GM18909 (cell line): Measurements from ENCODE around the gene CLASP1.

ENCODE experiments used
- ATAC-seq: cut with Tn5 transposase; IDR thresholded peaks from one replicate; pipeline ENCODE4 v1.9.1; 2021; ENCODE audit warnings: mild to moderate bottlenecking; ENCODE audit not compliant: unreplicated experiment, poor library complexity

CLASP1 gene

DNA sequence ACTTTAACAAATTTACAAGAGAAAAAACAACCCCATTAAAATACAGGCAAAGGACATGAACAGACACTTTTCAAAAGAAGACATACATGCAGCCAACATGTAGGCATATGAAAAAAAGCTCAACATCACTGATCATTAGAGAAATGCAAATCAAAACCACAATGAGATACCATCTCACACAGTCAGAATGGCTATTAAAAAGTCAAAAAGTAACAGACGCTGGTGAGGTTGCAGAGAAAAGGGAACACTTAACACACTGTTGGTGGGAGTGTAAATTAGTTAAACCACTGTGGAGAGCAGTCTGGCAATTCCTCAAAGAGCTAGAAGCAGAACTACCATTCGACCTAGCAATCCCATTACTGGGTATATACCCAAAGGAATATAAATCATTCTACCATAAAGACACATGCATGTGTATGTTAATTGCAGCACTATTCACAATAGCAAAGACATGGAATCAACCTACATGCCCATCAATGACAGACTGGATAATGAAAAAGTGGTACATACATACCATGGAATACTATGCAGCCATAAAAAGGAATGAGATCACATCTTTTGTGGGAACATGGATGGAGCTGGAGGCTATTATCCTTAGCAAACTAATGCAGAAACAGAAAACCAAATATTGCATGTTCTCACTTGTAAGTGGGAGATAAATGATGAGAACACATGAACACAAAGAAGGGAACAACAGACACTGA, 96.6 kb downstream of the CLASP1 start:
- ATAC-seq = peak; percentile 70

GRCh38 chr2:121550669-121551068, 98.6 kb downstream of the CLASP1 start:
- no peak for ATAC-seq

DNA sequence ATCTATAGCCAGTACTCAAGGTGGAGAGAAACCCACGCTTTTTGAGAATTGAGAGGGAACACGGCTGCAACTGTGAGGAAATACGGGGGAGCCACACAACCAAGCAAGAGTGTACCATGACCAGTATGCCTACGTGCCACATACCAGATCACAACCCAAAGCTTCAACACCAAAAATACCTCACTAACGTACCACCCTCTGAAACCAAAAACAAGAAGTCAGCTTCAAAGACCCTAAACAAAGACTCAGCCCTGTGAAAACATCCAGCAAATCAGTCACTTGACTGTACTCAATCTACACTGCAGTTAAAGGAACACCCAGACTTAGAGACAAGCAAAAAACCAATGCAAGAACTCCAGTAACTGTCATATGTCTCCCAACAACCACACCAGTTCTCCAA, 101.6 kb downstream of the CLASP1 start:
- ATAC-seq = no peak

DNA sequence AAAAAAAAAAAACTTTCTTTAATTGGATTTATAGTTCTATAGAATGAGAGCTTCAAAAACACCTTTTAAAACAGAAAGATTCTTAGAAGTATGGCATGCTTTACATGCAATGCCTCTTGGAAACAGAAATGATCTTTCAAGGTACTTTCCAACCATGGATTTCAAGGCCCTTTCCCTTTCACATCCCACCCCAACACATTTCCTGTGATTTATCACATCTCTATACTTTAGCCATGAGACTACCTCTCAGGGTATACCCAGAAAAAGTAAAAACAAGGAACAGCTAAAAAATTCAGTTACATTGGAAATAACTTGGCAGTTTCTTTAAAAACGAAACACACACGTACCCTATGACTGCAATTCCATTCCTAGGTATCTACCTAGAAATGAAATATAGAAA, 103.3 kb downstream of the CLASP1 start:
- no peak for ATAC-seq

DNA sequence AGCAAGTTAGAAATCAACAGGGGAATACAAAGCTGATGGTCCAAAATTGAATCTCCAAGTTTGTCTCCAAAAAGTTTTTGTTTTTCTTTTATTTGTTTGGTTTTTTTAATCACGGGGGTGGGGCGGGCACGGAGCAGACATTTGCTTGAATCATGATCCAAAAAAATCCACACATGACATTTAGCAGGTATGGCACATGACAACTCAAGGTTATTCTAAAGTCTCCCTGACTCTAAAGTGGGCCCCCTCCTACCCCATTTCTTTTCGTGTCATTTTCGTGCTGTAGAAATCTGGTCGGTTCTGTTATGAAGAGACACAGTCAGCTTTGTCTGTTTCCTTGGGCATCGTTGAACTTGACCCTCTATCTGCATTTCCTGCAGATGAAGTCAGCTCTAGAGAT, 104.0 kb downstream of the CLASP1 start:
- no peak for ATAC-seq

GRCh38 chr2:121541495-121541894, 107.8 kb downstream of the CLASP1 start:
- ATAC-seq = no peak

- no peak for ATAC-seq
Observed at GRCh38 chr2:121539750-121540469, 109.4 kb downstream of the CLASP1 start.

DNA sequence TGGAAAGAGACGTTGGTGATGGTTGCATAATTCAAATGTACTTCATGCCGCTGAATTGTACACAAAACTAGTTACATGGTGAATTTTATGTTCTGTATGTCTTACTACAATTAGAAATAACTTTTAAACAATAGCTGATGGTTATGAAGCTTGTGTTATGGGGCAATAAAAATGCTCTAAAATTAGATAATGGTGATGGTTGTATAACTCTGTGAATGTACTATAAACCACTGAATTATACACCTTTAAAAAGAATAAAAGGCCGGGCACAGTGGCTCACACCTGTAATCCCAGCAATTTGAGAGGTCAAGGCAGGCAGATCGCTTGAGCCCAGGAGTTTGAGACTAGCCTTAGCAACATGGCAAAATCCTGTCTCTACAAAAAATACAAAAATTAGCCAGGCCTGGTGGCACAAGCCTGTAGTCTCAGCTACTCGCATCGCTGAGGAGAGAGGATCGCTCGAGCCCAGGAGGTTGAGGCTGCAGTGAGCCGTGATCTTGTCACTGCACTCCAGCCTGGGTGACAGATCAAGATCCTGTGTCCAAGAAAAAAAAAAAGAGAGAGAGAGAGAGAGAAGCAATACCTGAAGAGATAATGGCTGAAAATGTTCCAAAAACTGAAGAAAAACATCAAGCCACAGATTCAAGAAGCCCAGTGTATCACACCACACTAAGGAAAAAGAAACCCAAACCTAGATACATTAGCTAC, 112.3 kb downstream of the CLASP1 start:
- no peak for ATAC-seq

DNA sequence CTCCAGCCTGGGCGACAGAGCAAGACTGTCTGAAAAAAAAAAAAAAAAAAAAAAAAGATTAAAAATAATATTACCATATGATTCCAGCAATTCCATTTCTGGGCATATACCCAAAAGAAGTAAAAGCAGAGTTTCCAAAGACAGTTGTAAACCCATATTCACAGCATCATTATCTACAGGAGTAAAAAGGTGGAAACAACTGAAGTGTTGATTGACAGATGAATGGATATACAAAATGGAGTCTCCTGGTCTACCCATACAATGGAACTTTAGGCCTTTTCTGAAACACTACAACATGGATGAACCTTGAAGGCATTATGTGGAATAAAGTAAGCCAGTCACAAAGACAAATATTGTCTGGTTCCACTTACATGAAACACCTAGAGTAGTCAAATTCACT, 112.9 kb downstream of the CLASP1 start:
- no peak for ATAC-seq

DNA sequence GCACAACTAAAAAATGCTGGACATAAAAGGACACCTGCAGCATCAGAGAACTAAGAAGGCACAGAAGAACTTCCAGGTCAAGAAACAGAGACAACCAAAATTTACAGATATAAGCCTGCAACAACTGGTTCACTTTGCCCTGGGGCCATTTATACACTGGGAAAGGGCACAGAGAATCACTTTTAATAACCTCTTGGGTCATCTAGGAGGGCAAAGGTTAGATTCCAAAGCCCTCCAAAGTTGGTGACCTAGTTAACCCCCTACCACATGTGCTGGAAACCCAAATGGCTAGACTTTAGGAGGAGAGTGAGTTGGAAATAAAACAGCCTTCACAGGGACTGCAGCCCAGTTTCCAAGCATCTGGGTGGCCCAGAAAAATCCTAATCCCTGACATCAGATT, 115.3 kb downstream of the CLASP1 start:
- ATAC-seq = no peak

DNA sequence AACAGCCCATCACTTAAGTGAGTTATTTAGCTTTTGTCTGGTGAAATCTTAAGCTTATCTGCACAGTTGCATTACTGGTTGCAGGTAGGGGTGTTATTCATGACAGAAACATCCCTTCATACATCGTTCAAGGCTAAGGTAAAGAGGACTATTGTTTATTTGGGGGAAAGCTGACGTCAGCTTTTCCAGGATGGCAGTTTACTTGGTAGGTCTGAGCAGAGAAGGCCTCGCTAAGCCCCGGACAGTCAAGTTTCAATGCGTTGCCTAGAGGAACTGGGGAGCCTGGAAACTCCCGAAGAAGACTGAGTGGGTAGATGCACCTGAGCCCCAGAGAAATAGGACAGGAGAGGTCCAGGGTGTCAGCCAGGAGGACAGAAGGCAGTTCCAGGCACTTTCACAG, 116.4 kb downstream of the CLASP1 start:
- ATAC-seq = no peak

DNA sequence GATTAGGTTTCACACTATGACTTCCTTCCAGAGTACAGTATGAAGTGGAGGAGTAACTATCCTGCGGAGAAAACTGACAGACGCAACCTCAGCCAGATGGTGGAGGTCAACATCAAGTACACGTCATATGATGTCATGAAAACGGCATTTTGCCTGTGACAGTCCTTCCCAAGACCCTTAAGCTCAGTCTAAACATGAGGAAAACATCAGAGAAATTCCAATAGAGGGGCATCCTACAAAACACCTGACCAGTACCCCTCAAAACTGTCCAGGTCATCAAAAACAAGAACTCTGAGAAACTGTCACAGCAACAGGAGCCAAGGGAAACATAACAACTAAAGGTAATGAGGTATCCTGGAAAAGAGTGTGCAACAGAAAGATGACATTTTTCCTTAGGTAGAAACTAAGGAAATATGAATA, 116.9 kb downstream of the CLASP1 start:
- no peak for ATAC-seq

GRCh38 chr2:121530212-121530705, 119.0 kb downstream of the CLASP1 start:
- peak; percentile 65 for ATAC-seq

DNA sequence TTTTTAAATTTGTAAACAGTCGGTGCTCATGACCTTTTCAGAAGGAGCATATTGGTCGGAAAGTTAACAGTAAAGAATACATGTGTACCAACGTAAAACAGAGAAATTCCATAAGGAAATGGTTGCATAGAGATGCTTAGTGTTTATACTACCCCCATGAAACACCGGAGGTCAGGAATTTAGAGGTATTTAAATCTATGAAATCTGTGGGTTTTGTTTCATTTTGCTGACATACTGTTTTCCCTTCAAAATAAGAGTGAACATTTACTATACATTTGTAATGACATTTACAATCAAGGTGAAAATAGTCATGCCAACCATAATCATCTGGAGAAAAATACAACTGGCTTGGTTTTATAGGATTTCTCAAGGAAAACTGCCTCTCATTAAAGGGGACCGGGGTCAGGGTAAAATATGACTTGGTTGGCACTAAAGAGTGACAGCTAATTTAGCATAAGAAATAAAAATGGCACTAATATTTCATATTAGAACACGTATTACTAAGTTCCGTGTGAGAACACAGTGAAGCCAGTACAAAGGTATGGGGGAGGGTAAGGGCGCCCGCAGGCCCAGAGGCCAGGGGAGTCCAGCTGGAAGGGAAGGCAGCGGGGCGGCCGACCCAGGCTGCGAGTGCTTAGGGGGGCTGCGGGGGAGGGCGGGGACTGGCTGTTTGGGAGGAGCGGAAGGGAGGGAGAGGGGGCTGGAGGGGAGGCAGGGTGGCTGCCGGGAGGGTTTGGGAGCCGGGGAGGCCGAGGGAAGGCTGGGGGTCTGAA, 119.6 kb downstream of the CLASP1 start:
- peak; percentile 14 for ATAC-seq

GRCh38 chr2:121527009-121527682, 122.1 kb downstream of the CLASP1 start:
- no peak for ATAC-seq

DNA sequence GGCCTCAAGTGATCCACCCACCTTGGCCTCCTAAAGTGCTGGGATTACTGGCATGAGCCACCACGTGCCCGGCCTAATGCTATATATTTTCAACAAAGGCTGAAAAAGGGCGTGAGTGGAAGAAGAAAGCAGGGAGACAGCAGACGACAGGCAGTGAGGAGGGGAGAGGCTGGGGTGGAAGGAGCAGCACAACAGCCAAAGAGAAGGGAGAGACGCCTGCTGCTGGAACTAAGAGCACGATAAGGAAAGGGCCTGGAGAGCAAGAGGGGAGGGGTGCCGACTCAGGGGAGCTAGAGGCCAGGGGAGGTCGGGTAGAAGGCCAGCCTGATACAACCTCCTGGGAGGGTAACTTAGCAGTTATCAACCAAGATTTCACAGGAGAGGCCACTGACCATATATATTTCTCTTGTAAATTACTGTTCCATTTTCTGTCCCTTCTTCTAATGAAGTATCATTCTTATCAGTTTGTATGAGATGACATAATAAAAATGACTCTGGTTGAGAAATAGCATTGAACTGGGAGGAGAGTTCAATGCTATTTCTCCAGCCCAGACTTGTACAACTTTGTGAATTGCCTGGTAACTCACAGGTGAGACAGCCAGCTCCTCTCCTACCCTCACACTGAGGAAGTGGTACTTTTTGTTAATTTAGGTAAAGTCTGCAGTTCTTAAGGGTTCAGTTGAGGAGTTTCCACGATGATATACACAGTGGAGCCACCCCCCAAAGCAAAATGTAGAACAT, 124.4 kb downstream of the CLASP1 start:
- ATAC-seq = no peak

- no peak for ATAC-seq
Observed at GRCh38 chr2:121521359-121521758, 127.9 kb downstream of the CLASP1 start.

DNA sequence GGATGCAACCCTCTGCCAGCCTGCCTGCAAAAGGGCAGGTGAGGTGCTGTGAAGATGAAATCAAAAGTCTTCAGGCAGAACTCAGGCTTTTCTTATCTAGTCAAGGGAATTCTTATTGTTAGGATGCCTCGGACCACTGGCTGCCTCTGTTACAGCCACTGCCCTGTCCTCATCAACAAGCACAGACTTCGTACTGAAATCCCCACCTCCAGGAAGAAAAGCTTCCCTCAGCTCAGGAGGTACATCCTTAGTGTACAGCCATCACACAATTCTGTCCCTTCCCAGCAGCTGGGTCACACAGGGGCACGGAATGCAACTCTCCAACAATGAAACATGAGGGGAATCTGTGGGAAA, 128.6 kb downstream of the CLASP1 start:
- ATAC-seq = no peak
